Nephron progenitor cell (in vitro differentiated cells): Measurements from ENCODE around the gene CACNA1H.

Experiments
- DNase-seq: peaks from one replicate; pipeline ENCODE4 v3.0.0; 2021
- H3K27ac Mint-ChIP-seq: 2 replicates; pipeline ENCODE4 v1.8.0; 2021; ENCODE audit warnings: mild to moderate bottlenecking, moderate library complexity, mixed read lengths
- H3K27me3 Mint-ChIP-seq: 2 replicates; pipeline ENCODE4 v1.8.0; 2021; ENCODE audit warnings: mild to moderate bottlenecking, low read depth, mixed read lengths; ENCODE audit not compliant: poor library complexity
- H3K36me3 Mint-ChIP-seq: 2 replicates; pipeline ENCODE4 v1.8.0; 2021; ENCODE audit warnings: low read depth, mixed read lengths
- H3K4me1 Mint-ChIP-seq: 2 replicates; pipeline ENCODE4 v1.8.0; 2021; ENCODE audit warnings: mixed read lengths
- H3K4me3 Mint-ChIP-seq: 2 replicates; pipeline ENCODE4 v1.8.0; 2021; ENCODE audit warnings: mild to moderate bottlenecking, moderate library complexity, mixed read lengths
- H3K9me3 Mint-ChIP-seq: 2 replicates; pipeline ENCODE4 v1.8.0; 2021; ENCODE audit warnings: mild to moderate bottlenecking, moderate library complexity, mixed read lengths
- TF ChIP-seq, protein P1 (sequence below): fragments of 200-600 bp; sonication (generic); IDR thresholded peaks from 2 replicates; pipeline ENCODE4 v1.5.0; 2021; ENCODE audit warnings: antibody characterized with exemption

CACNA1H gene

GRCh38 chr16:1261131-1261892 lies 108.4 kb downstream of the CACNA1H start:
- H3K27me3 Mint-ChIP-seq: peaks cover 64% of the 10 kb centered on the region
- H3K27ac Mint-ChIP-seq: no peak overlapping the region
- H3K4me3 Mint-ChIP-seq: no peak overlapping the region
- H3K36me3 Mint-ChIP-seq: no peaks in the 10 kb centered on the region
- peaks cover 10% of the 10 kb centered on the region for H3K4me1 Mint-ChIP-seq
- DNase-seq: no peak
- H3K9me3 Mint-ChIP-seq: peaks cover 9% of the 10 kb centered on the region
- TF ChIP-seq, protein P1, sequence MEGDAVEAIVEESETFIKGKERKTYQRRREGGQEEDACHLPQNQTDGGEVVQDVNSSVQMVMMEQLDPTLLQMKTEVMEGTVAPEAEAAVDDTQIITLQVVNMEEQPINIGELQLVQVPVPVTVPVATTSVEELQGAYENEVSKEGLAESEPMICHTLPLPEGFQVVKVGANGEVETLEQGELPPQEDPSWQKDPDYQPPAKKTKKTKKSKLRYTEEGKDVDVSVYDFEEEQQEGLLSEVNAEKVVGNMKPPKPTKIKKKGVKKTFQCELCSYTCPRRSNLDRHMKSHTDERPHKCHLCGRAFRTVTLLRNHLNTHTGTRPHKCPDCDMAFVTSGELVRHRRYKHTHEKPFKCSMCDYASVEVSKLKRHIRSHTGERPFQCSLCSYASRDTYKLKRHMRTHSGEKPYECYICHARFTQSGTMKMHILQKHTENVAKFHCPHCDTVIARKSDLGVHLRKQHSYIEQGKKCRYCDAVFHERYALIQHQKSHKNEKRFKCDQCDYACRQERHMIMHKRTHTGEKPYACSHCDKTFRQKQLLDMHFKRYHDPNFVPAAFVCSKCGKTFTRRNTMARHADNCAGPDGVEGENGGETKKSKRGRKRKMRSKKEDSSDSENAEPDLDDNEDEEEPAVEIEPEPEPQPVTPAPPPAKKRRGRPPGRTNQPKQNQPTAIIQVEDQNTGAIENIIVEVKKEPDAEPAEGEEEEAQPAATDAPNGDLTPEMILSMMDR: no peak

GRCh38 chr16:1262210-1262845 lies 109.4 kb downstream of the CACNA1H start:
- Mint-ChIP-seq H3K27me3 (peaks cover 71% of the 10 kb centered on the region), H3K36me3 (no peaks in the 10 kb centered on the region), H3K9me3 (peaks cover 14% of the 10 kb centered on the region), H3K4me3 (no peak overlapping the region), H3K27ac (no peak overlapping the region), H3K4me1 (peaks cover 10% of the 10 kb centered on the region)
- no peak for DNase-seq
- TF ChIP-seq, protein P1: no peak

DNA sequence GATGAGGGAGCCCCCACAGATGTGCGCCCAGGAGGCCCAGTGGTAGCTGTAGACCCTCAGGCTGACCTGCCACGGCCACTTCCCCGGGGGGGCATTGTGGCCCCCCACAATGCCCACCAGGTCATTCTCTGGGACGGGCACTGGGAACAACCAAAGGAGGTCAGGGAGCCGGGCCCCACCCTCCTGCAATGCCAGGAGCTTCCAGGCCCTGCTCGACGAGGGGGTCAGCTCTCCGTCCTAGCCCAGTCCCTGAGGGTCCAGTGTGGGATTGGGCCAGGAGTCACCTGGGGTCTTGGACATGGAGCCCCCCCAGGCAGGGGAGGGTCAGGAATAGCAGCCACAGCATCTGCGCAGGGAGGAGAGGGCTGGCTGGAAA lies 109.9 kb downstream of the CACNA1H start:
- no peaks in the 10 kb centered on the region for H3K36me3 Mint-ChIP-seq
- peaks cover 14% of the 10 kb centered on the region for H3K9me3 Mint-ChIP-seq
- peaks cover 10% of the 10 kb centered on the region for H3K4me1 Mint-ChIP-seq
- TF ChIP-seq, protein P1: no peak
- no peak for DNase-seq
- peaks cover 70% of the 10 kb centered on the region for H3K27me3 Mint-ChIP-seq
- H3K4me3 Mint-ChIP-seq: no peak overlapping the region
- H3K27ac Mint-ChIP-seq: no peak overlapping the region

DNA sequence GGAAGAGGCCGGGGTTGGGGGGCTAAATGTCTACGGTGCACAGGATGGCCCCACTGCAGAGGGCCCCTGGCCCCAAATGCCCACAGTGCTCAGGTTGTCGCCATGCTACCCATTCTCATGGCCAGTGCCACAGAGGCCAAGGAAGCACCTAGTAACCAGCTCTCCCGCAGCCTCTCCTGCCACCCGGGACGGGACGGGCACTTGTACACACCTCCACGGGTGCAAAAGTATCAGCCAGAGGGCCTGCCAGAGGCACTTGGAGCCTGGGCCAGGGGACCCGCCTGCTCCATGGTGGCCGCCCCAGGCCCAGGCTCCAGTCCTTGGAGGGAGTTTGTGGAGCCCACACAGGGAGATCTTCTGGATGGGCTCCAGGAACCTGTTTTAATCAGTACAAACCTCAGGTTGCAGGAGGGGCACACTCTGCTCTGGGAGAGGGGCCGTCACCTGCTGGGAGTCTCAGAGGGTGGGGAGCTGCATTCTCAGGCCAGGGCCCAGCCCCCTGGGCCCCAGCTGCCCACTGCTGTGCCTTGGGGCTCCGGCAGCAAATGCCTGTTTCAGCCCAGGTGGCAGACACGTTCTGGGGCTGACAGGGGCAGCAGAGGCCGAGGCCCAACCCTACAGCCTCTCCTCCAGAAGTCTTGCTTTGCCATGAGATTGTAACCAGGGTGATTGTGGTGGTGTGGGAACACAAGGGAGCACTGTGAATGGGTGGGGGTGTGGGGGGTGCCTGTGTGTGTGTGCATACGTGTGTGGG lies 110.9 kb downstream of the CACNA1H start:
- peaks cover 65% of the 10 kb centered on the region for H3K27me3 Mint-ChIP-seq
- H3K4me1 Mint-ChIP-seq: peaks cover 9% of the 10 kb centered on the region
- H3K27ac Mint-ChIP-seq: no peak overlapping the region
- peaks cover 14% of the 10 kb centered on the region for H3K9me3 Mint-ChIP-seq
- no peak for DNase-seq
- no peaks in the 10 kb centered on the region for H3K36me3 Mint-ChIP-seq
- no peak overlapping the region for H3K4me3 Mint-ChIP-seq
- TF ChIP-seq, protein P1: no peak

DNA sequence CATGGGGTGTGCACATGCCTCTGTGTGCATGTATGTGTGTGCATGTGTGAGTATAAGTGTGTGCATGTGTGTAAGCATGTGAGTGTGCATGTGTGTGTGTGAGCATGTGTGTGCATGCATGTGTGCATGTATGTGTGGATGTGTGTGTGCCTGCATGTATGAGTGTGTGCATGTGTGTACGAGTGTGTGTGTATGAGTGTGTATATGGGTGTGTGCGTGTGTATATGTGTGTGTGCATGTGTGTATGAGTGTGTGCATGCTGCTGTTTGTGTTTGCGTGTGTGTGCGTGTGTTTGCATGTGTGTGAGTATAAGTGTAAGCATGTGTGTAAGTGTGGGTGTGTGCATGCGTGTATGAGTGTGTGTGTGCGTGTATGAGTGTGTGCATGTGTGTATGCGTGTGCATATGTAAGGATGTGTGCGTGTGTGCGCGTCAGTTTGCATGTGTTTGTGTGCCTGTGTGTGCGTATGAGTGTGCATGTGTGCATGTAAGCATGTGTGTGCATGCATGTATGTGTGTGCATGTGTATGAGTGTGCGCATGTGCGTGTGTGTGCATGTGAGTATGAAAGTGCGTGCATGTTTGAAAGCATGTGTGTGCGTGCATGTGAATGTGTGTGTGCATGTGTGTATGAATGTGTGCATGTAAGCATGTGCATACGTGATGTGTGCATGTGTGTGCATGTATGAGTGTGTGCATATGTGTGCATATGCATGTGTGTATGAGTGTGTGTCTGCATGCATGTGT lies 111.6 kb downstream of the CACNA1H start:
- Mint-ChIP-seq H3K9me3 (peaks cover 14% of the 10 kb centered on the region), H3K36me3 (no peaks in the 10 kb centered on the region), H3K4me1 (peaks cover 4% of the 10 kb centered on the region), H3K27ac (no peak overlapping the region), H3K27me3 (peaks cover 63% of the 10 kb centered on the region), H3K4me3 (no peak overlapping the region)
- DNase-seq: no peak
- TF ChIP-seq, protein P1: no peak
